MM.1S (cell line): ENCODE measurements around the gene WDPCP.

Experiments used
- DNase-seq: peaks from one replicate; pipeline ENCODE4 v3.0.0-alpha.2; 2015
- H2AFZ ChIP-seq: fragments of 300-600 bp; sonication (generic); 2 replicates; pipeline ENCODE4 v1.6.0; 2016; ENCODE audit warnings: antibody characterized with exemption, low read length
- H3F3A ChIP-seq: fragments of 300-600 bp; sonication (generic); 2 replicates; pipeline ENCODE4 v1.6.1; 2016; ENCODE audit warnings: mild to moderate bottlenecking, antibody characterized with exemption, low read length, moderate library complexity, mixed read lengths; ENCODE audit not compliant: insufficient read depth
- H3K27ac ChIP-seq: fragments of 300-600 bp; sonication (generic); 2 replicates; pipeline ENCODE4 v1.5.1; 2016; ENCODE audit warnings: mild to moderate bottlenecking, low read length
- H3K27me3 ChIP-seq: fragments of 300-600 bp; sonication (generic); replicated peaks from 2 replicates; pipeline ENCODE4 v1.6.0; 2016; ENCODE audit warnings: low read length; ENCODE audit not compliant: insufficient read depth
- H3K36me3 ChIP-seq: fragments of 300-600 bp; sonication (generic); replicated peaks from 2 replicates; pipeline ENCODE4 v1.6.1; 2016; ENCODE audit warnings: mild to moderate bottlenecking, low read length, mixed read lengths; ENCODE audit not compliant: insufficient read depth
- H3K4me1 ChIP-seq: fragments of 300-600 bp; sonication (generic); 2 replicates; pipeline ENCODE4 v1.6.1; 2016; ENCODE audit warnings: low read length, mixed read lengths
- H3K4me2 ChIP-seq: fragments of 300-600 bp; sonication (generic); 2 replicates; pipeline ENCODE4 v1.6.0; 2016; ENCODE audit warnings: low read depth, low read length
- H3K4me3 ChIP-seq: fragments of 300-600 bp; sonication (generic); 2 replicates; pipeline ENCODE4 v1.5.1; 2016; ENCODE audit warnings: low read length, mixed read lengths
- H3K79me2 ChIP-seq: fragments of 300-600 bp; sonication (generic); 2 replicates; pipeline ENCODE4 v1.6.1; 2016; ENCODE audit warnings: mixed run types, low read length, mixed read lengths
- H3K9ac ChIP-seq: fragments of 300-600 bp; sonication (generic); 2 replicates; pipeline ENCODE4 v1.6.1; 2016; ENCODE audit warnings: low read length, mixed read lengths
- H3K9me2 ChIP-seq: fragments of 300-600 bp; sonication (generic); replicated peaks from 2 replicates; pipeline ENCODE4 v1.6.1; 2016; ENCODE audit warnings: mild to moderate bottlenecking, low read length, mixed read lengths; ENCODE audit not compliant: insufficient read depth
- H3K9me3 ChIP-seq: fragments of 300-600 bp; sonication (generic); replicated peaks from 2 replicates; pipeline ENCODE4 v1.6.1; 2016; ENCODE audit warnings: mild to moderate bottlenecking, low read length, mixed read lengths; ENCODE audit not compliant: insufficient read depth
- H4K20me1 ChIP-seq: fragments of 300-600 bp; sonication (generic); 2 replicates; pipeline ENCODE4 v1.6.1; 2016; ENCODE audit warnings: mild to moderate bottlenecking, low read length, moderate library complexity, mixed read lengths; ENCODE audit not compliant: insufficient read depth
- EZH2 ChIP-seq: fragments of 300-600 bp; sonication (generic); optimal IDR thresholded peaks from 2 replicates; pipeline ENCODE3; 2017; ENCODE audit warnings: low read depth, mild to moderate bottlenecking, antibody characterized with exemption, low read length, mixed read lengths
- EZH2phosphoT487 ChIP-seq: fragments of 300-600 bp; sonication (generic); IDR thresholded peaks from 2 replicates; pipeline ENCODE4 v1.6.1; 2018; ENCODE audit warnings: antibody characterized with exemption, low read length
- TF ChIP-seq, protein P1 (sequence below): fragments of 300-600 bp; sonication (generic); IDR thresholded peaks from 2 replicates; pipeline ENCODE4 v1.5.1; 2016; ENCODE audit warnings: antibody characterized with exemption, low read length, mixed read lengths

WDPCP gene

DNA sequence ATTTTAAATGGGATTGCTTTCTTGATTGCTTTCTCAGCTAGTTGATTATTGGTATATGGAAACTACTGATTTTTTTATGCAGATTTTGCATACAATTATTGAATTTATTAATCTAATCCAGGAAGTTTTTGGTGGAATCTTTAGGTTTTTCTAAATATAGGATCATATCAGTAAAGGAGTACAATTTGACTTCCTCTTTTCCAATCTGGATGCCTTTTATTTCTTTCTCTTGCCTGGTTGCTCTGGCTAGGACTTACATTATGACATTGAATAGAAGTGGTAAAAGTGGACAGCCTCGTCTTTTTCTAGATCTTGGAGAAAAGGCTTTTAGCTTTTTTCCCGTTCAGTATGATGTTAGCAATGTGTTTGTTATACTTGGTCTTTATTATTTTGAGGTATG lies 486.3 kb downstream of the WDPCP start:
- no peaks in the 10 kb centered on the region for H3F3A ChIP-seq
- no peaks in the 10 kb centered on the region for H3K4me1 ChIP-seq
- H3K9me2 ChIP-seq, result no peaks in the 10 kb centered on the region
- H3K9me3 ChIP-seq, result no peaks in the 10 kb centered on the region
- H3K79me2 ChIP-seq, result no peaks in the 10 kb centered on the region
- H3K27me3 ChIP-seq, result no peaks in the 10 kb centered on the region
- no peak for DNase-seq
- TF ChIP-seq, protein P1, sequence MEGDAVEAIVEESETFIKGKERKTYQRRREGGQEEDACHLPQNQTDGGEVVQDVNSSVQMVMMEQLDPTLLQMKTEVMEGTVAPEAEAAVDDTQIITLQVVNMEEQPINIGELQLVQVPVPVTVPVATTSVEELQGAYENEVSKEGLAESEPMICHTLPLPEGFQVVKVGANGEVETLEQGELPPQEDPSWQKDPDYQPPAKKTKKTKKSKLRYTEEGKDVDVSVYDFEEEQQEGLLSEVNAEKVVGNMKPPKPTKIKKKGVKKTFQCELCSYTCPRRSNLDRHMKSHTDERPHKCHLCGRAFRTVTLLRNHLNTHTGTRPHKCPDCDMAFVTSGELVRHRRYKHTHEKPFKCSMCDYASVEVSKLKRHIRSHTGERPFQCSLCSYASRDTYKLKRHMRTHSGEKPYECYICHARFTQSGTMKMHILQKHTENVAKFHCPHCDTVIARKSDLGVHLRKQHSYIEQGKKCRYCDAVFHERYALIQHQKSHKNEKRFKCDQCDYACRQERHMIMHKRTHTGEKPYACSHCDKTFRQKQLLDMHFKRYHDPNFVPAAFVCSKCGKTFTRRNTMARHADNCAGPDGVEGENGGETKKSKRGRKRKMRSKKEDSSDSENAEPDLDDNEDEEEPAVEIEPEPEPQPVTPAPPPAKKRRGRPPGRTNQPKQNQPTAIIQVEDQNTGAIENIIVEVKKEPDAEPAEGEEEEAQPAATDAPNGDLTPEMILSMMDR, result no peak
- no peak for TF ChIP-seq EZH2phosphoT487
- no peak for TF ChIP-seq EZH2
- no peaks in the 10 kb centered on the region for H4K20me1 ChIP-seq
- no peak overlapping the region for H3K27ac ChIP-seq
- no peak overlapping the region for H3K9ac ChIP-seq
- no peak overlapping the region for H2AFZ ChIP-seq
- no peak overlapping the region for H3K4me3 ChIP-seq
- no peak overlapping the region for H3K4me2 ChIP-seq
- H3K36me3 ChIP-seq, result no peaks in the 10 kb centered on the region

DNA sequence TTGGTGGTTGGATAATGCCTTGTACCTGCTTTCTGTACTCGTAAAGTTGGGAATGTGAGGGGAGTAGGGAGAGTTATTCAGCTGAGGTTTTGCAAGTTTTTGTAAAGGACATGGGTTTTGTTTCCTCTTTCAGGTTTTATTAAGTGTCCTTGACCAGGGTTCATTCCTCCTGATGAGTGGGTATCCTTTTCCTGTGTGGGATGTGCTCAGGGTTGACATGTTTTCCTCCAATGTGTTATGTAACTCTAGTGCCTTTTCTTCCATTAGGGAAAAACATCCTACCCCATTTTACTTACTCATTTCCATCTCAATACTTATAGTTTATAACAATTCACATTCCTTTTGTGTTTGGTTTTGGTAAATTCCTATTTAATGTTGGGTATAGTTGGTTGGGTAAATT lies 489.2 kb downstream of the WDPCP start:
- no peaks in the 10 kb centered on the region for H3K27me3 ChIP-seq
- H3K4me1 ChIP-seq, result no peaks in the 10 kb centered on the region
- no peaks in the 10 kb centered on the region for H3K9me2 ChIP-seq
- no peaks in the 10 kb centered on the region for H4K20me1 ChIP-seq
- no peak overlapping the region for H3K4me2 ChIP-seq
- no peak for DNase-seq
- H3K36me3 ChIP-seq, result no peaks in the 10 kb centered on the region
- H3F3A ChIP-seq, result no peaks in the 10 kb centered on the region
- no peaks in the 10 kb centered on the region for H3K9me3 ChIP-seq
- H3K9ac ChIP-seq, result no peak overlapping the region
- H3K4me3 ChIP-seq, result no peak overlapping the region
- no peak overlapping the region for H2AFZ ChIP-seq
- H3K79me2 ChIP-seq, result no peaks in the 10 kb centered on the region
- TF ChIP-seq EZH2phosphoT487 (no peak), EZH2 (no peak)
- TF ChIP-seq, protein P1, result no peak
- no peak overlapping the region for H3K27ac ChIP-seq

DNA sequence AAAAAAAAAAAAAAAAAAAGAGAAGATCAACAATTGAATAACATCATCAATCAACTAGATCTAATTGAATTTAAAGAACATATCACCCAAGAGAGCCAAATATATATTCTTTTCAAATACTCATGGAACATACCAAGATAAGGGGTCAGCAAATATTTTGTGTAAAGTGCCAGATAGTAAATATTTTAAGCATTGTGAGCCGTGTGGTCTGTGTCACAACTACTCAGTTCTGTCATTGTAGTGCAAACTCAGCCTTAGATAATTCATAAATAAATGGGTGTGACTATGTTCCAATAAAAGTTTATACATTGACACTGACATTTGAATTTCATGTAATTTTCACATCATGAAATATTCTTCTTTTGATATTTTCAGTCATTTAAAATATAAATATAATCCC lies 491.8 kb downstream of the WDPCP start:
- Histone ChIP-seq H4K20me1 (no peaks in the 10 kb centered on the region), H3K9ac (no peak overlapping the region), H3K9me2 (no peaks in the 10 kb centered on the region), H3K36me3 (no peaks in the 10 kb centered on the region), H3F3A (no peaks in the 10 kb centered on the region), H2AFZ (no peak overlapping the region), H3K4me3 (no peak overlapping the region), H3K79me2 (no peaks in the 10 kb centered on the region), H3K27ac (no peak overlapping the region), H3K9me3 (no peaks in the 10 kb centered on the region), H3K27me3 (no peaks in the 10 kb centered on the region), H3K4me1 (no peaks in the 10 kb centered on the region), H3K4me2 (no peak overlapping the region)
- TF ChIP-seq EZH2, result no peak
- no peak for TF ChIP-seq EZH2phosphoT487
- TF ChIP-seq, protein P1, result no peak
- no peak for DNase-seq
